GM12801 (cell line): ENCODE results near the gene CFAP77.

Experiments
- CTCF ChIP-seq: IDR thresholded peaks from one replicate; pipeline ENCODE4 v1.5.1; 2011; ENCODE audit warnings: control low read depth; ENCODE audit not compliant: insufficient read length; ENCODE audit errors: extremely low read depth

Gene CFAP77

DNA sequence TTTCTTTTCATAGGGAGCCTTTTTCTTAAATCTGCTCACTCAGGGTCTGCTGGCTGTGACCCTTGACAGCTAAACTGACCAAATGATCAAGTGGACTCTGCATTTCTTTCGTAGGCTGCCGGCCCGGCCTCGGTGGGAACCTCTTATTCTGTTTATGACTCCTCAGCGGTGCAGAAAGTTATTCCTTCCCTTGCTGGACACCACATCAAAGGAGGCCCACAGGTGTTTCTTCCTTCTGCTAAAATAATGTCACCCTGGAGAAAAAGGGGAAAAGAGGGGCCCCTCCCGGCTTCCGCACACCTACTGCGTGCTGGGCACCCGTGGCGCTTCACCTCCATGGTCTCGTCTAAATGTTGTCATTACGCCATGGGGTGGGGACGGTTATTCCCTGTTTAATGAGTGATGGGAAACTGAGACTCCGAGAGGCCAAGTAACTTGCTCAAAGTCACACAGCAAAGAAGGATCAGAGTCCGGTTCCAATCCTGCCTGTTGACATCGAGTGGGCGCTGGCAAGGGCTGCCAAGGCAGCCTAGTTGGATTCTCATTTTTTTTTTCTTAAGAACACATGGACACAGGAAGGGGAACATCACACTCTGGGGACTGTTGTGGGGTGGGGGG, 72.3 kb downstream of the CFAP77 start:
- no peak for TF ChIP-seq CTCF

GRCh38 chr9:132485393-132485792, 75.4 kb downstream of the CFAP77 start:
- no peak for TF ChIP-seq CTCF

GRCh38 chr9:132486706-132487350, 76.8 kb downstream of the CFAP77 start:
- no peak for TF ChIP-seq CTCF

DNA sequence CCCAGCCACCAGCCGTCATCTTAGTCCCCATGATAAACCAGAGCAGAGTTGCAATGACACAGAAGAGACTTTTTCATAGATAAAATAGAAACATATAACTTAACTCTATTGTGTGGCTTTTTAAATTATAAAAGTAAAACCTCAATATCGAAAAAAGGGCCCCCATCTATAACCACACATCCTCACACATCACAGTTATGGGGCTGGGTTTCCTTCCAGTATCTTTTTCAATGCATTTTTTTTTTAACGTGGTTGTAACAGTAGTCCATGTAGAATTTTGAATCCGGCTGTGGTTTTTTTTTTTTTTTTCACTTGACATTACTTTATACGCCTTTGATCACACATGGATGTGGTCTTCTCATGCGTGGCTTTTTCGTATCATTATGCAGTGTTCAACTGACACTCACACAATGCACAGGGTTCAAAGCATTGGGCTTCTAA, 77.4 kb downstream of the CFAP77 start:
- no peak for TF ChIP-seq CTCF

GRCh38 chr9:132487980-132488535, 78.0 kb downstream of the CFAP77 start:
- no peak for TF ChIP-seq CTCF

DNA sequence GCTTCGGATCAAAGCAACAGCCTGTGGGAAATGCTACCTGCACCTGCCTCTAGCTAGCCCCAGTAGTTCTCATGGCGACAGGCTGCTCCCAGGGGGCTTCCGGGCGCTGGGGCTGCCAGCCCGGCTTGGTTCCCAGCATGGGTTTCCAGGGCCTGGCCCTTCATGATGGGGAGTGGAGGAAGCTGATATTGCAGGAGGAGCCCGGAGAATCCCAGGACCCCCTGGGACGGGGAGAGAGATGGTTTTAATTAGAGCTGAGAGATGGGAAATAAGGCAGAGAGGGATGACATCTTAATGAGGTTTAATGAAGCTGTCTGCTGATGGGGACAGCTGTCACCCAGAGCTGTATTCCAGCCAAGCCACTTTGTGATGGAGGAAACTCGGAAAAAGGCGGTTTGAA, 78.6 kb downstream of the CFAP77 start:
- TF ChIP-seq CTCF: no peak

DNA sequence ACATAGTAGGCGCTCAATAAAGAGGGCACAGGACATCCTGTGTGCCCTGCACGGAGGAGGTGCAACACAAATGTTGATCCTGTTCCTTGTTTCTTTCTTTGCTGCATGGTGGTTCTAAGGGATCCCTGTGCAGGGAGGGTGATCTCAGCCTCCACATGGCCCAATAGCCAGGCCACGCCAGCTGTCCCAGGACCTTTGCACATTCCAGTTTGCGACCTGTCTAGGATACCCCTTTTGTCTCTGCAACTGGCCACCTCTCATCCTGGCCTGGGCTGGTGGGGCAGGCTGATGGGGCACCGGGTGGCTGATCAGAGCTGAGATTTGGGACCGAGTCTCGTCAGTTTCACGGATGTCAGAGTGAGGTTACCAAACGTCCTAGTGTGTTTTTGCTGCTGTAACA, 79.5 kb downstream of the CFAP77 start:
- TF ChIP-seq CTCF: no peak
